ENCODE measurements around the gene THRAP3.
A peak's percentile ranks its signal among the peaks of the same experiment; 100 is the strongest.
"Not testable (repeated sequence)": the region's sequence is repeated elsewhere in the genome, so short reads cannot be mapped to it uniquely, and the experiment has no call there.

THRAP3 gene, protein sequence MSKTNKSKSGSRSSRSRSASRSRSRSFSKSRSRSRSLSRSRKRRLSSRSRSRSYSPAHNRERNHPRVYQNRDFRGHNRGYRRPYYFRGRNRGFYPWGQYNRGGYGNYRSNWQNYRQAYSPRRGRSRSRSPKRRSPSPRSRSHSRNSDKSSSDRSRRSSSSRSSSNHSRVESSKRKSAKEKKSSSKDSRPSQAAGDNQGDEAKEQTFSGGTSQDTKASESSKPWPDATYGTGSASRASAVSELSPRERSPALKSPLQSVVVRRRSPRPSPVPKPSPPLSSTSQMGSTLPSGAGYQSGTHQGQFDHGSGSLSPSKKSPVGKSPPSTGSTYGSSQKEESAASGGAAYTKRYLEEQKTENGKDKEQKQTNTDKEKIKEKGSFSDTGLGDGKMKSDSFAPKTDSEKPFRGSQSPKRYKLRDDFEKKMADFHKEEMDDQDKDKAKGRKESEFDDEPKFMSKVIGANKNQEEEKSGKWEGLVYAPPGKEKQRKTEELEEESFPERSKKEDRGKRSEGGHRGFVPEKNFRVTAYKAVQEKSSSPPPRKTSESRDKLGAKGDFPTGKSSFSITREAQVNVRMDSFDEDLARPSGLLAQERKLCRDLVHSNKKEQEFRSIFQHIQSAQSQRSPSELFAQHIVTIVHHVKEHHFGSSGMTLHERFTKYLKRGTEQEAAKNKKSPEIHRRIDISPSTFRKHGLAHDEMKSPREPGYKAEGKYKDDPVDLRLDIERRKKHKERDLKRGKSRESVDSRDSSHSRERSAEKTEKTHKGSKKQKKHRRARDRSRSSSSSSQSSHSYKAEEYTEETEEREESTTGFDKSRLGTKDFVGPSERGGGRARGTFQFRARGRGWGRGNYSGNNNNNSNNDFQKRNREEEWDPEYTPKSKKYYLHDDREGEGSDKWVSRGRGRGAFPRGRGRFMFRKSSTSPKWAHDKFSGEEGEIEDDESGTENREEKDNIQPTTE

DNA sequence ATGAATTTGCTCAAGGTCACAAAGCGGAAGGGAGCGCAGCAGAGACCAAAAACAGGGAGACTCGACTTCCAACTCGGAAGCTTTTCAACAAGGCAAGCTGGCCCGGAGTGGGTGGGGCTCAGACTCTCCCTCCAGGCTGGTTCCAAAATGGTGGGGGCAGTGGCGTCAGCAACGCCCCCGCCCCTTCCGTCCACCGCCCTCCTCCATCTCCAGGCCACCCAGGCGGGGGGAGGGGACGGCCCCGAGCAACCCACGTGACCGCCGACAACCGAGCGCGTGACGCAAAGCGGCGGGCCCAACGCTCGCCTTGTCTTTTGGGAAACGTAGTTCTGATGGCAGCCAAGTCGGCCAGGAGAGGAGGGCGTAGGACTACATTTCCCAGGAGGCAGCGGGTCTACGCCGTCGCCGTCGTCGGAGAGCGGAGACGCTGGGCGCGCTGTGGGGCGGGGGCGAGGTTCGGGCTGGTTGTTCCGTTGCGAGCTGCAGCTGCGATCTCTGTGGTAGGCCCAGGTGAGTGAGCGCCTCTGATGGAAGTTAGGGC is at the start of gene THRAP3:
Gene THRAP3, plus strand, starts transcription at position 448 of the 541 bp plus-strand sequence. CDS start 58,121 bp downstream, outside the sequence.
- DNase-seq, result peak; percentile 99

DNA sequence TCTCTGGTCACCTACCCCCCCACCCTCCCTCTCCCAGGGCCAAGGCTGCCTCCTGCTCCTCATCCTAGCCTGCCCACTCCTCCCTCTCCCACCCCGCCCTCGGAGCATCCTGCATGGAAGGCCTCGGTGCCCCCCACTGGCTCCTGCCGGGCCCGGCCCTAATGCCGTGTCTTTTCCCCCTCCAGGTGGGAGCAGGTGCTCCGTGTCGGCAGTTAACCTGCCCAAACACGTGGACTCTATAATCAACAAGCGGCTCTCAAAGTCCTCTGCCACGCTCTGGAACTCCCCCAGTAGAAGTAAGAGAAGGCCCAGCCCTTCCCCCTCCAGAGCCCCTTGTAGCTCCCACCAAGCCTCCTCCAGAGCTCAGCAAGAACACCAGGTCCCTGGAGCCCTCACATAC is 49.5 kb upstream of the THRAP3 start:
- no peak for DNase-seq

DNA sequence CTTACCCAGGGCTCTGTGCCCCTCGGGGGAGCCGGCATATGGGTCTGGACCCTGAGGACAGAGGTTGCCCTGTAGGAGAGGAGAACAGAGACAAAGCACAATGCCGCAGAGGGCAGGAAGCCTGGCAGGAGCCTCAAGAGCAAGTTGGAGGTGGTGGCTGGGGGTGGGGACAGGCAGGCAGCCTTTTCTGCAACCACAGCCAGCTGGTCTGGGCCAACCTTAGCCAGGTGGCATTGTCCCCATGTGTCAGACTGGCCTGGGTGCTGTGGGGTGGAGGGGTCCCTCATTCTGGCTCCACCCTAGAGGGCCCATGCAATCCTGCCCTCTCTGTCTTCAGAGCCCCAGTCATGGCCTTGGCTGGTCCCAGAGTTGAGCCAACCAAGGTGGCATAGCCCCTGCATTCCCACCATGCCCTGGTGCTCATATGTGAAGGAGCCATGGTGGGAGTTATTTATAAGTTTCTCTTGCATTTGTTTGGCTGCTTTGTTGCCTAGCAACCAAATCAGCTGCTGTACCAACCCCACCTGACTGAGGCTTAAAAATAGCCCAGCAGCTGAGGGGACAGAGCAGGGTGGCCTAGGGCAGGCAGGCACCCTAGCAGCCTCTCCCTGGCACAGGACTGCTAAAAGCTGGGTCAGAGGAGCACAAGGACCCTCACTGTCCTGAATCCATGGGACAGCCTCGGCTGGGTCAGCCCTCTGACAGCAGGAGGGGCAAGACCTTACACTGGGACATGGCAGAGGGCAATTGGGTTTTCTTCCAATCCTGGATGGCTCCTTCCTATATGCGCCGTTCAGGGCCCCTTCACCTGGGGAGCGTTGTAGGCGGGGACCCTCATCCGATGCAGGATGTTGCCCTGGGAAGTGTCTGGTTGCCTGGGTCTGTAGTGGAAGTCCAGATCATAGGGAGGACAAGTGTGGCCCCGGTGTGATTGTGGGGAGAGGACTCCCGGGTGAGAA is 48.8 kb upstream of the THRAP3 start:
- no peak for DNase-seq

DNA sequence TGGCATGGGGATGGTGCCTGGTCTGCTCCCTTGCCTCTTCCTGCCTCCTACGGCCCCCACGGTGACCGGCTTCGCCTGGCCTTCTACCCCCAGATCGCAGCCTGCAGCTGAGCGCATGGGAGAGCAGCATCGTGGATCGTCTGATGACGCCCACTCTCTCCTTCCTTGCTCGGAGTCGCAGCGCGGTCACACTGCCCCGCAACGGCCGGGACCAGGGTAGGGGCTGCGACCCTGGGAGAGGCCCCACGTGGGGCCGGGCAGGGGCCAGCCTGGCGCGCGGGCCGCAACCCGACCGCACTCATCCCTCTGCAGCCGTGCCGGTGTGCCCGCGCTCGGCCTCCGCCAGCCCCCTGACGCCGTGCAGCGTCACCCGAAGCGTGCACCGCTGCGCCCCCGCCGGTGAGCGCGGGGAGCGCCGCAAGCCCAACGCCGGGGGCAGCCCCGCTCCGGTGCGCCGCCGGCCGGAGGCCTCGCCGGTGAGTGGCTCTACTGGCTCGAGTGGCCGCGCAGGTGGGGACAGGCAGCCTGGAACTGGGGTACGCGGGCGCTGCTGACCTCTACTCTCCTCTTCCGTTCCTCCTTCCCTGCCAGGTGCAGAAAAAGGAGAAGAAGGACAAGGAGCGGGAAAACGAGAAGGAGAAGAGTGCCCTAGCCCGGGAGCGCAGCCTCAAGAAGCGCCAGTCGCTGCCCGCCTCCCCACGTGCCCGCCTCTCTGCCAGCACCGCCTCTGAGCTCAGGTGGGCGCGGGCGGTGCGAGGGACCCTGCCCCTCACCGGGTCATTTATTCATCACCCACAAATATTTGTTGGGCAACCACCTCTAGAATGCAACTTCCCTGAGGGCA is 47.9 kb upstream of the THRAP3 start:
- DNase-seq, result no peak

DNA sequence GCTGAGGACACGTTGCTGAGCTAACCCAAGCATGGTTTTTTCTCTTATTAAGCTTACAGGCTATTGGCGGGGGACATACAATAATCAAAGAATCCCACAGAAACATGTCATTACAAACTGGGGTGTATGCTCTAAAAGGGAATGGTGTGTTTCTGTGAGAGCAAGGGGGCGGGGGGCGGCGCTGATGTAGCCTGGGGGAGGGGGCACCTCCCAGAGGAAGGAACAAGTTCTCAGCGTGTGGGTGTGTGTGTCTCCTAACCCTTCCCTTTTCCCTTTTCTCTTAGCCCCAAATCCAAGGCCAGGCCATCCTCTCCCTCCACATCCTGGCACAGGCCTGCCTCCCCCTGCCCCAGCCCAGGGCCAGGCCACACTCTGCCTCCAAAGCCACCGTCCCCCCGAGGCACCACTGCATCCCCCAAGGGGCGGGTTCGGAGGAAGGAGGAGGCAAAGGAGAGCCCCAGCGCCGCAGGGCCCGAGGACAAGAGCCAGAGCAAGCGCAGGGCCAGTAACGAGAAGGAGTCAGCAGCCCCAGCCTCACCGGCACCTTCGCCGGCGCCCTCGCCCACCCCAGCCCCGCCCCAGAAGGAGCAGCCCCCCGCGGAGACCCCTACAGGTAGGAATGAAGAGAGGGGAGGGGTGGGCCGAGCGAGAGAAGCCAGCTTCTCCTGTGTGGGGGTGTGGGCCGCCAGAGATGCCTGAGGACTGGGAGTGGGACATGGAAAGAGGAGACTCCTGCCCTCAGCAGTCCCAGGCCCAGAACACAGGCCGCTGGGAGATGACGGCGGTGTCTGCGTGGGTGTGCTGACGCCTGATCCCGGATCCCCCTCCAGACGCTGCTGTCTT is 46.4 kb upstream of the THRAP3 start:
- DNase-seq, result no peak

DNA sequence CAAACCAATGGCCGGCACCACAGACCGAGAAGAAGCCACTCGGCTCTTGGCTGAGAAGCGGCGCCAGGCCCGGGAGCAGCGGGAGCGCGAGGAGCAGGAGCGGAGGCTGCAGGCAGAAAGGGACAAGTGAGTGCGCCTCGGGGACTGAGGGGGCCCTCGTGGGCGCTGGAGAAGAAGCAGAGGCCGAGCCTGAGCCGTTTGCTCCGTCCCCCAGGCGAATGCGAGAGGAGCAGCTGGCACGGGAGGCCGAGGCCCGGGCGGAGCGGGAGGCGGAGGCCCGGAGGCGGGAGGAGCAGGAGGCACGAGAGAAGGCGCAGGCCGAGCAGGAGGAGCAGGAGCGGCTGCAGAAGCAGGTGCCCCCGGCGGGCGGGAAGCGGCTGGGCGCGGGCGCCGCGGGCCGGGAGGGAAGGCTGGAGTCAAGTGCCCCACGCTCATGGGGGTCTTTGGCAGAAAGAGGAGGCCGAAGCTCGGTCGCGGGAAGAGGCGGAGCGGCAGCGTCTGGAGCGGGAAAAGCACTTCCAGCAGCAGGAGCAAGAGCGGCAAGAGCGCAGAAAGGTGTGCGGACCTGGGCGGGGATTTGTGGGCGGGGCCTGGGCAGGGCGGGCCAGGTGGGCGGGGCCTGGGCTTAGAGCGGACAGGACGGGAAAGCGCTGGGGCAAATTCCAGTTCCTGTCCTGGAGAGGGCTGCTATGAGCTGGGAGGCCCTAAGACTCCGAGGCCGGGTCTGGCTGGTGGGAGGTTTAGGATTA is 45.6 kb upstream of the THRAP3 start:
- DNase-seq, result no peak

DNA sequence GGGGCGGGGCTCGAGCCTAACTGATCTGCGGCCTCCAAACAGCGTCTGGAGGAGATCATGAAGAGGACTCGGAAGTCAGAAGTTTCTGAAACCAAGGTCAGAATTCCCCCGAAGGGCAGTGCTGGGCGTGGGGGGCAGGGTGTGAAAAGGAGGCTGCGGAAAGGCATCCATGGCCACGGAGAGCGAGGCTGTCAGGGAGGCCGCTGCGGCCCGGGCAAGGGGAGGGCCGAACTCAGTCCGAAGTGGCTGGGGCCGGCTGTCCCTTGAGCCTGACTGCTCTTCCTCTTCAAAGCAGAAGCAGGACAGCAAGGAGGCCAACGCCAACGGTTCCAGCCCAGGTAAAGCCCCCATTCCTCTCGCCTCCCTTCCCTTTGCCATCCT is 45.0 kb upstream of the THRAP3 start:
- DNase-seq, result no peak

DNA sequence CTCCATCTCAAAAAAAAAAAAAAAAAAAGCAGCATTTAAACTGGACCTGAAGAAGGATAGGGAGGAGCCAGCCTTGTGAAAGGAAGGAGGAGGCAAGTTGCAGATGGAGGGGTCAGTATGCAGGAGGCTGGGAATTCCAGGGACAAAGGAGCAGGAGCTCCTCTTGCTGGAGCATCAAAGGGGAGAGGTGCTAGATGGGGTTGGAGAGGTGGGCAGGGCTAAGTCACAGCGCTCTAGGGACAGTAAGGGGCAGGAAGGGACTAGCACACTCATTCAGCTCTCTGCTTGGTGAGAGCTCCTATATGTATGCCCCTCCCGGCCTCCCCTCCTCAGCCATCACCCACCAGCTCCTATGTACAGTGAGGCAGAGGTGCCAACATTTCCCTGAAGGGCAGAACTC is 41.5 kb upstream of the THRAP3 start:
- DNase-seq, result no peak

DNA sequence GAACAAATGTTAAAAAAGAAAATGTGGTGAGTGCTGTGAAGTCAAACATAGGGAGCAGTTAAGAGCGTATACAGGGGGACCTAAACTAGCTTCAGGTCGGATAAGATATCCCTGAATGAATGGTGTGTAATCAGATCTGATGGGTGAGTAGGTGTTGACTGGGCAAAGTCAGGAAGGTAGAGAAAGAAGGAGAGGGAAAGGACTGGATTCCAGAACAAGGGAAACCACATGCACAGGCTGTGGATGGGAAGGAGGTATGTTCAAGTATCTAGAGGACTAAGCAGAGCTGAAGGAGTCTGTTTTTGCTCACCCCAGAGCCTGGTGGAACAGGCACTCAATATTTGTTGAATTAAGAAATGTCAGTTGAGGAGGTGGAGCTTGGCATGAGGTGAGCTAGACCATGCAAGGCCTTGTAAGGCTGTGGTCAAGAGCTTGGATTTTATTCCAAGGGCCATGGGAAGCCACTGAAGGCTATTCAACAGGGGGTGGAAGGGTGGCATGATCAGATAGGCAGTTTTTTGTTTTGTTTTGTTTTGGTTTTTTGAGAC is 40.9 kb upstream of the THRAP3 start:
- DNase-seq, result no peak

DNA sequence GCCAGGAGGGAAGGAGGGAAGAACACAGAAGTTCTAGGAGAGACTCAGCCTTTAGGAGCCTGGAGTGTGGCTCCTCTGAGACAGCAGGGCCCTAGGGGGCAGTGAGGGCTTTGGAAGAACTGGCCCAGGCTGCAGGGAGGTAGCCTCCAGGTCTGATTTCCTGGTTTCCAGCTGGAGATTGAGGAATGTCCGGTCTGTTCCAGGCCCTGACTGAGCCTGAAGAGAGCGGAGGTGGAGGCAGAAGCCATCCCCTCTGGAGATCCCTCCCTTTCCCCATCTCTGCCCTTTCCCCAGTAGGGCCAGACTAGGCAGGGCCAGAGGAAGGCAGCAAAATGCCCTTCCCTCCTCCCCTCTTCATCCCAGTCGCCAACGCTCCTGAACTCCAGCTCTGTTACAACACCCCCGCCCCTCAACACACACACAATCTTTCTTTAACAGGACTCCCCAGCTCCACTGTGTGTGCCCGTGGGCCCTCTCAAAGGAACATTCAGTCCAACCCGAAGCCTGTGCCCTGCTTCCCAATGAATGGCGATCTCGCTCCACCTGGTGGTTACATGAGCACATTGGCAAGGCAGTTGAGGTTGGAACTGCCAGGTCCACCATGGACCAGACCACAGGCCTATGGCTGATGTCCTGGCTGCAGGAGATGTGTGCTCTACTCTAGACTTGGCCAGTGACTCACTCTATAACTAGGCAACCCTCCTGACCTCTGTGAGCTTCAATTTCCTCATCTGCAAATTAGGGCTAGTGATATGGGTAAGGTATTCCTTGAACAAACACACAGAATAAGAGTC is 36.2 kb upstream of the THRAP3 start:
- no peak for DNase-seq

DNA sequence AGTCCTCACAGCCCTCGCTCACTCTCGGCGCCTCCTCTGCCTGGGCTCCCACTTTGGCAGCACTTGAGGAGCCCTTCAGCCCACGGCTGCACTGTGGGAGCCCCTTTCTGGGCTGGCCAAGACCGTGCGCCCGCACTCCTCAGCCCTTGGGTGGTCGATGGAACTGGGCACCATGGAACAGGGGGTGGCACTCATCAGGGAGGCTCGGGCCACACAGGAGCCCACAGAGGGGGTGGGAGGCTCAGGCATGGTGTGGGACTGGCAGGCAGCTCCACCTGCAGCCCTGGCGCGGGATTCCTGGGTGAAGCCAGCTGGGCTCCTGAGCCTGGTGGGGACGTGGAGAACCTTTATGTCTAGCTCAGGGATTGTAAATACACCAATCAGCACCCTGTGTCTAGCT is 27.4 kb upstream of the THRAP3 start:
- DNase-seq, result not testable (repeated sequence)

DNA sequence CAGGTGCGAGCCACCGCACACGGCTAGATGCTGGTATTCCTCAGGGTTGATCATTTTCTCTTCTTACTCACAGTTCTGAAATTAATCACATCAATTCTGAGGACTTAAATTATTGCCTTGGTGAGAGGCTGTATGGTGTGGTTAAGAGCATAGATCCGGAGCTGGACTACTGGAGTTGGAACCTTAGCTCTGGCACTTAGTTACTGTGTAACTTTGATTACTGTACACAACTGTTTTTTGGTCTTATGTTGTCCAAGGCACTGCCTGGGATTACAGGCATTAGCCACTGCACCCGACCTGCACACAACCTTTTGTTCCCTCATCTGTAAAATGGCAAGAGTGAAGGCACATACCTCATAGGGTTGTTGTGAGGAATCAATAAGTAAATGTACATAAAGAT is 25.6 kb upstream of the THRAP3 start:
- DNase-seq, result no peak

DNA sequence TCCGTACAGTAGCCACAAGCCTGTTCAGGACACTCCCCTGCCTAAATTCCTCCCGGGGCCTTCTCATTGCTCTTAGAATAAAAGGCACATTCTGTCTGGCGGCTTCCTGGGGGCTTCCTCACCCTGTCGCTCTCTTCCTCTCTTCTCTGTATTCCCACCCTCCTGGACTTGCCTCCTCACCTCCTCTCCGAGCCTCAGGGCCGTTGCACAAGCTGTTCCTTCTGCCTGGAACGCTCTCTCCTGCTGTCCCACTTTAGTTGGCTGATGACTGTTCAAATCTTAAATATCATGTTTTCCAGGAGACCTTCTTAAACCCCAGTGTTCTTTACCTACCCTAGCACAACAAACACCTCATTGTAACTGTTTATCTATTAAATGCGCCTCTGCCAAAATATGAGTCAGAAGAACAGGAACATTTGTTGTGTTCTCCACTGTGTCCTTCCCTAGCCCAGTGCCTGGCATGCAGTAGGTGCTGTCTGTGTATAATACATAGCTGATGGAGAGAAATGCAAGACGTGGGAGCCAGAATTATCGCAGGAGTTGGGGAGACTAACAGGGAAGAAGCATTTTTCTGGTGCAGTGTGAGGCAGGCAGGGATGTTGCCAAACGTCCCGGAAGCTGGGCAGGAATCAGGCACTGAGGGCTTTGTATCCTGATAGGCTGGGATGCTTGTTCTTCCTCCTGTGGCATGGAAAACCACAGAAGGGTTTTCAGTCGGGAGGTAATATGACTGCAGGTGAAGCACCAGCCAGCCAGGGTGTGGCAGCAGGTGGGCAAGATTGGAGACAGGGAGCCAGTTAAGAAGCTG is 24.1 kb upstream of the THRAP3 start:
- no peak for DNase-seq

DNA sequence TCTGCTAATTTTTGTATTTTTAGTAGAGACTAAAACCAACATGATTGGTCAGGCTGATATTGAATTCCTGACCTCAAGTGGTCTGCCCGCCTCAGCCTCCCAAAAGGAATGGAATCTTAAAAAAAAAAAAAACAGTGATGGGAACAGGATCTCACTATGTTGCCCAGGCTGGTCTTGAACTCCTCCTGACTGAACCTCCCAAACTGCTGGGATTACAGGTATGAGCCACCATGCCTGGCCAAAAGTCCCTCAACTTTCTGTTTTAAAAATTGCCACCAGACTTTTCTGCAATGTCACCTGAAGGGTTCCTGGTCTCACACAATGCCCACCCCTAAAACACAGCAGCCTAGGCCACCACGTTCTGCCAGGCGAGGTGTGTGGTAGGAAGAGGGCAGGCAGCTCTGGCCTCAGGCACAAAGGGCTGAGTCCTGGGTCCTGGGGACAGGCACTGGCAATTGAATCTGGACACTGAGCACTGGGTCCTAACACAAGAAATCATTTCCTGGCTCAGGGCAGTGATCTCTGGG is 21.2 kb upstream of the THRAP3 start:
- DNase-seq, result no peak

DNA sequence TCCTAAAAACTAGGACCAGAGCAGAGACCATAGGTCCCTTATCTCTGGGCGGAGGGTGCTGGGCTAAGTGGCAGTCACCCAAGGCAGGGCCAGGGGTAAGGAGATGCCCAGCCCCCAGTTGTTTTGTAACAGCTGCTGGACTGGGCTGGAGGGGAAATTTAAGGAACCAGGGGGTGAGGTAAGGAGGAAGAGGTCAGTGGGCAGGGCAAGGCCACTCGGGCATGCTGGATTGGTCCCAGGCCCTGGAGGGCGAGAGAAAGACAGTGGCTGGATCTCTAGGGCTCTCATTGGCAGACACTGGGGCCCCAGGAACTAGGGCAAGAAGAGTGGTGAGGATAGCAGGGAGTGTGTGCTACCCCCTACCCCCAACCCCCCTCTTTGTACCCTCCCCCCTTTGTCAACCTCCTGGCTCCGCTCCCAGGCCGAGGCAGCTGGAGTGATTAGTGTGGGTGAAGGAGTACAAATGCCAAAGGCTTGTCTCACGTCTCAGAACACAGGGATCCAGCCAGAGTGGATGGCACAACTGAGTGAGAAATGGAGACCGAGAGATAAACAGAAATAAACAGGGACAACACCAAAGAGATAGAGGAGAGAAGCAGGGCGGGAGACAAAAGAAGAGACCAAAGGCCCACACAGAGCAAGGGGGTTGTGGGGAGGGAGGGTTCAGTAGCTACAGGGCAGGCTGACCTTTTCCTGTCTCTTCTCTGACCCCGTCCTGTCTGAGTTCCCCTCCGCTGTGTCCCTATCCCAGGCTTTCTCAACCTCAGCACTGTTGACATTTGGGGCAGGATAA is 20.5 kb upstream of the THRAP3 start:
- no peak for DNase-seq

DNA sequence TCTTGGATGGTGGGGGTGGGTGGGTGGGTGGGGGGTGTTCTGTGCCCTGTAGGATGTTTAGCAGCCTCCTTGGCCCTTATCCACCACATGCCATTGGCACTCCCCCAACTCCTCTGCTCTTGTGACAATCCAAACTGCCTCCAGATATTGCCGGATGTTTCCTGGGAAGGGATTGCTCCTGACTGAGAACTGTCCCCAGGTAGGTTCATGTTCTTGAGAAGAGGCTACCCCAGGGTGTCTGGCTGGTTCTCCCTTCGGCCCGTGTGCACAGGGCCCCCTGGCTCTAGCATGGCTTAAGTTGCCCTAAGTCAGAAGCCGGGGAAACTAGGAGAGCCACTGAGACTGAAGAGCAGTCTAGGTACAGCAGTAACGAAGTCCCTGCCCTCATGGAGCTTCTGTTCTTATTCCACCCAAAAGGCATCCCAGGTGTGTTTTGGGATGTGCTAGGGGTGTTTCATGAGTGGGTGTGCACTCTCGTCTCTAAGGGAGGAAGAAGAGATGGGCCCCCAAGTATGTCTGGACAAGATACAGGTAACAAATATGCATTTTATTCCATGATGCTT is 19.8 kb upstream of the THRAP3 start:
- no peak for DNase-seq

All from NCI-H1048 (cell line).